Neural cell (in vitro differentiated cells): ENCODE data around the gene DNAJB6. TPM values are rescaled to one million over a fixed set of nuclear protein-coding genes. Genes with fewer than 3 reads are reported as not detected.

Experiments used
- H2AFZ ChIP-seq: fragments of 200-600, 300-800 bp; sonication (generic), shearing (Covaris generic); 2 replicates; pipeline ENCODE4 v1.6.0; 2014; ENCODE audit warnings: low read depth, mild to moderate bottlenecking, antibody characterized with exemption, low read length, moderate library complexity
- H3F3A ChIP-seq: fragments of 200-600 bp; shearing (Covaris generic); 2 replicates; pipeline ENCODE4 v1.6.1; 2016; ENCODE audit warnings: mild to moderate bottlenecking, moderate library complexity, mixed read lengths, antibody characterized with exemption, low read length; ENCODE audit not compliant: insufficient read depth, poor library complexity, severe bottlenecking
- H3K27ac ChIP-seq: fragments of 200-600, 300-800 bp; sonication (generic), shearing (Covaris generic); 2 replicates; pipeline ENCODE4 v1.5.1; 2014; ENCODE audit warnings: mild to moderate bottlenecking, low read length, moderate library complexity
- H3K27me3 ChIP-seq: fragments of 300-800, 200-600 bp; sonication (generic), shearing (Covaris generic); 2 replicates; pipeline ENCODE4 v1.6.0; 2014; ENCODE audit warnings: mild to moderate bottlenecking, low read depth, low read length, moderate library complexity; ENCODE audit not compliant: insufficient read depth
- H3K36me3 ChIP-seq: fragments of 300-800, 200-600 bp; sonication (generic), shearing (Covaris generic); 2 replicates; pipeline ENCODE4 v1.5.1; 2014; ENCODE audit warnings: mild to moderate bottlenecking, antibody characterized with exemption, low read length, moderate library complexity; ENCODE audit not compliant: insufficient read depth
- H3K4me2 ChIP-seq: fragments of 300-800, 200-600 bp; sonication (generic), shearing (Covaris generic); 2 replicates; pipeline ENCODE4 v1.6.0; 2014; ENCODE audit warnings: mild to moderate bottlenecking, low read length
- H3K4me3 ChIP-seq: fragments of 300-800, 200-600 bp; sonication (generic), shearing (Covaris generic); 2 replicates; pipeline ENCODE4 v1.5.1; 2014; ENCODE audit warnings: mild to moderate bottlenecking, low read length, moderate library complexity
- H3K79me2 ChIP-seq: fragments of 200-600 bp; shearing (Covaris generic); replicated peaks from 2 replicates; pipeline ENCODE4 v1.6.0; 2014; ENCODE audit warnings: mild to moderate bottlenecking, low read length, moderate library complexity; ENCODE audit not compliant: insufficient read depth
- H3K9ac ChIP-seq: fragments of 300-800, 200-600 bp; sonication (generic), shearing (Covaris generic); 2 replicates; pipeline ENCODE4 v1.6.1; 2016; ENCODE audit warnings: mild to moderate bottlenecking, low read length, mixed read lengths
- H3K9me2 ChIP-seq: fragments of 200-600 bp; shearing (Covaris generic); 2 replicates; pipeline ENCODE4 v1.6.1; 2016; ENCODE audit warnings: mild to moderate bottlenecking, low read length, mixed read lengths; ENCODE audit not compliant: insufficient read depth
- H3K9me3 ChIP-seq: fragments of 200-600, 300-800 bp; sonication (generic), shearing (Covaris generic); 2 replicates; pipeline ENCODE4 v1.6.1; 2016; ENCODE audit warnings: mild to moderate bottlenecking, mixed run types, low read length, moderate library complexity, mixed read lengths
- H4K20me1 ChIP-seq: fragments of 200-600 bp; shearing (Covaris generic); 2 replicates; pipeline ENCODE4 v1.6.1; 2016; ENCODE audit warnings: mild to moderate bottlenecking, mixed run types; ENCODE audit not compliant: insufficient read depth
- EP300 ChIP-seq: fragments of 450-650 bp; conservative IDR thresholded peaks from 2 replicates; pipeline ENCODE4 v1.6.1; 2014; ENCODE audit warnings: antibody characterized with exemption, mild to moderate bottlenecking, moderate library complexity; ENCODE audit not compliant: poor library complexity, severe bottlenecking
- EZH2 ChIP-seq: fragments of 200-600, 300-800 bp; shearing (Covaris generic), sonication (generic); IDR thresholded peaks from 2 replicates; pipeline ENCODE4 v1.6.1; 2014; ENCODE audit warnings: antibody characterized with exemption, low read length, borderline replicate concordance, mild to moderate bottlenecking; ENCODE audit not compliant: insufficient read depth, poor library complexity, severe bottlenecking
- MXI1 ChIP-seq: fragments of 450-650 bp; conservative IDR thresholded peaks from 2 replicates; pipeline ENCODE4 v1.6.1; 2014; ENCODE audit warnings: antibody characterized with exemption, mild to moderate bottlenecking; ENCODE audit not compliant: poor library complexity, severe bottlenecking
- POLR2AphosphoS5 ChIP-seq: IDR thresholded peaks from 2 replicates; pipeline ENCODE4 v1.6.1; 2012
- RAD21 ChIP-seq: fragments of 450-650 bp; conservative IDR thresholded peaks from 2 replicates; pipeline ENCODE4 v1.6.1; 2014; ENCODE audit warnings: antibody characterized with exemption, mild to moderate bottlenecking, moderate library complexity
- SMC3 ChIP-seq: fragments of 450-650 bp; conservative IDR thresholded peaks from 2 replicates; pipeline ENCODE4 v1.6.1; 2014; ENCODE audit warnings: antibody characterized with exemption, mild to moderate bottlenecking, moderate library complexity; ENCODE audit not compliant: poor library complexity
- TAF1 ChIP-seq: IDR thresholded peaks from 2 replicates; pipeline ENCODE4 v1.6.1; 2012; ENCODE audit warnings: low read depth
- polyA plus RNA-seq: library from polyadenylated mRNA; depleted of rRNA; stranded (reverse); fragments of >200 nt; gene quantifications from 2 replicates; pipeline ENCODE4 v1.2.3, GENCODE V29; 2014
- TF ChIP-seq, protein P1 (sequence below): fragments of 450-650 bp; IDR thresholded peaks from 2 replicates; pipeline ENCODE4 v1.5.1; 2014; ENCODE audit warnings: antibody characterized with exemption, mild to moderate bottlenecking, moderate library complexity; ENCODE audit not compliant: poor library complexity, severe bottlenecking
- TF ChIP-seq, protein P2 (sequence below): IDR thresholded peaks from 2 replicates; pipeline ENCODE4 v1.6.1; 2012; ENCODE audit warnings: borderline replicate concordance

The DNAJB6 gene
- polyA plus RNA-seq, 1 donor from 2014 or later, result 427 TPM

DNA sequence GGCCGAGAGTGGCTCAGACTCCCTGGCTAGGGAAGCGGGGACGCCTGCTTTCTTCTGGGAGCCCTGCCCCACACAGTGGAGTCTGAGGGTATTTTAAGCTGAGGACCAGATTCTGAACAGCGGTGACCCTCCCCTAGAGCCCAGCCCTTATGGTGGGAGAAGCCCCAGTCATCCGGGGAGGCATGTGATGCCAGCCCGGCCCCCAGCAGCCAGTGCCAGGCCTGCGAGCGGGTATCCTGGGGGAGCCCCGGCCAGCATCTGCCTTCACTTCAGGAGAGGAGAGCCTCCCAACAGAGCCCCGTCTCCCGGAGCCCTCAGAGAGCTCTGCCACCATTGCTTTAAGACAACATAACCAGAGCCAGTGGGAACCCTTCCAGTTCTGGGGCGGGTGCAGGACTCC is 41.5 kb upstream of the DNAJB6 start:
- TF ChIP-seq RAD21, result no peak
- no peaks in the 10 kb centered on the region for H3K79me2 ChIP-seq
- no peaks in the 10 kb centered on the region for H3K36me3 ChIP-seq
- no peaks in the 10 kb centered on the region for H3F3A ChIP-seq
- H2AFZ ChIP-seq, result no peak overlapping the region
- H3K9me2 ChIP-seq, result no peaks in the 10 kb centered on the region
- H3K4me2 ChIP-seq, result no peak overlapping the region
- H3K27me3 ChIP-seq, result no peaks in the 10 kb centered on the region
- H3K9ac ChIP-seq, result no peak overlapping the region
- H3K27ac ChIP-seq, result no peak overlapping the region
- no peaks in the 10 kb centered on the region for H3K9me3 ChIP-seq
- H3K4me3 ChIP-seq, result no peak overlapping the region
- no peaks in the 10 kb centered on the region for H4K20me1 ChIP-seq

DNA sequence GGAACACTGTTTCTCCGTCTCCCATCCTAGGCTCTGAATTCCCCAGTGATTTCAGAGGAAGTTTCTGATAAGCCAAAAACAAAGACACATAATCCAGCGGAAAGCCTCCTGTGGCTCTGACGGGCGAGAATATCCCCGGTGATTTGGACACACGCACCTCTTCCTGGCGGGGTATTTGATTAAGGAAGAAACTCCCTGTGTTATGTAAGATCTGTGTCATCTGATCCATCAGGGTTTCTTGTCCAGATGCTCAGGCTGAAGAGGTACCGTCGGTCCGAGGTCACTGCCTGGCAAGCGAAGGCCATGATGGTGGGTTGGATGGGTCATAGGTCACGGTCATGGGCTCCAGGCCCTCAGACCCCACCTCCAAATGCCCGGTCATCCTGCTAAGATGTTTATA is 39.6 kb upstream of the DNAJB6 start:
- Histone ChIP-seq H3K4me2 (no peak overlapping the region), H3K27ac (no peak overlapping the region), H3K36me3 (no peaks in the 10 kb centered on the region), H2AFZ (no peak overlapping the region), H3K79me2 (no peaks in the 10 kb centered on the region), H3K27me3 (no peaks in the 10 kb centered on the region), H3K9me3 (no peaks in the 10 kb centered on the region), H3K9me2 (no peaks in the 10 kb centered on the region), H3F3A (no peaks in the 10 kb centered on the region), H4K20me1 (no peaks in the 10 kb centered on the region), H3K9ac (no peak overlapping the region), H3K4me3 (no peak overlapping the region)
- no peak for TF ChIP-seq EZH2
- TF ChIP-seq, protein P1, sequence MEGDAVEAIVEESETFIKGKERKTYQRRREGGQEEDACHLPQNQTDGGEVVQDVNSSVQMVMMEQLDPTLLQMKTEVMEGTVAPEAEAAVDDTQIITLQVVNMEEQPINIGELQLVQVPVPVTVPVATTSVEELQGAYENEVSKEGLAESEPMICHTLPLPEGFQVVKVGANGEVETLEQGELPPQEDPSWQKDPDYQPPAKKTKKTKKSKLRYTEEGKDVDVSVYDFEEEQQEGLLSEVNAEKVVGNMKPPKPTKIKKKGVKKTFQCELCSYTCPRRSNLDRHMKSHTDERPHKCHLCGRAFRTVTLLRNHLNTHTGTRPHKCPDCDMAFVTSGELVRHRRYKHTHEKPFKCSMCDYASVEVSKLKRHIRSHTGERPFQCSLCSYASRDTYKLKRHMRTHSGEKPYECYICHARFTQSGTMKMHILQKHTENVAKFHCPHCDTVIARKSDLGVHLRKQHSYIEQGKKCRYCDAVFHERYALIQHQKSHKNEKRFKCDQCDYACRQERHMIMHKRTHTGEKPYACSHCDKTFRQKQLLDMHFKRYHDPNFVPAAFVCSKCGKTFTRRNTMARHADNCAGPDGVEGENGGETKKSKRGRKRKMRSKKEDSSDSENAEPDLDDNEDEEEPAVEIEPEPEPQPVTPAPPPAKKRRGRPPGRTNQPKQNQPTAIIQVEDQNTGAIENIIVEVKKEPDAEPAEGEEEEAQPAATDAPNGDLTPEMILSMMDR, result no peak
- TF ChIP-seq POLR2AphosphoS5, result no peak
- TF ChIP-seq EP300, result no peak
- no peak for TF ChIP-seq MXI1
- TF ChIP-seq, protein P2, sequence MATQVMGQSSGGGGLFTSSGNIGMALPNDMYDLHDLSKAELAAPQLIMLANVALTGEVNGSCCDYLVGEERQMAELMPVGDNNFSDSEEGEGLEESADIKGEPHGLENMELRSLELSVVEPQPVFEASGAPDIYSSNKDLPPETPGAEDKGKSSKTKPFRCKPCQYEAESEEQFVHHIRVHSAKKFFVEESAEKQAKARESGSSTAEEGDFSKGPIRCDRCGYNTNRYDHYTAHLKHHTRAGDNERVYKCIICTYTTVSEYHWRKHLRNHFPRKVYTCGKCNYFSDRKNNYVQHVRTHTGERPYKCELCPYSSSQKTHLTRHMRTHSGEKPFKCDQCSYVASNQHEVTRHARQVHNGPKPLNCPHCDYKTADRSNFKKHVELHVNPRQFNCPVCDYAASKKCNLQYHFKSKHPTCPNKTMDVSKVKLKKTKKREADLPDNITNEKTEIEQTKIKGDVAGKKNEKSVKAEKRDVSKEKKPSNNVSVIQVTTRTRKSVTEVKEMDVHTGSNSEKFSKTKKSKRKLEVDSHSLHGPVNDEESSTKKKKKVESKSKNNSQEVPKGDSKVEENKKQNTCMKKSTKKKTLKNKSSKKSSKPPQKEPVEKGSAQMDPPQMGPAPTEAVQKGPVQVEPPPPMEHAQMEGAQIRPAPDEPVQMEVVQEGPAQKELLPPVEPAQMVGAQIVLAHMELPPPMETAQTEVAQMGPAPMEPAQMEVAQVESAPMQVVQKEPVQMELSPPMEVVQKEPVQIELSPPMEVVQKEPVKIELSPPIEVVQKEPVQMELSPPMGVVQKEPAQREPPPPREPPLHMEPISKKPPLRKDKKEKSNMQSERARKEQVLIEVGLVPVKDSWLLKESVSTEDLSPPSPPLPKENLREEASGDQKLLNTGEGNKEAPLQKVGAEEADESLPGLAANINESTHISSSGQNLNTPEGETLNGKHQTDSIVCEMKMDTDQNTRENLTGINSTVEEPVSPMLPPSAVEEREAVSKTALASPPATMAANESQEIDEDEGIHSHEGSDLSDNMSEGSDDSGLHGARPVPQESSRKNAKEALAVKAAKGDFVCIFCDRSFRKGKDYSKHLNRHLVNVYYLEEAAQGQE, result no peak
- no peak for TF ChIP-seq SMC3
- no peak for TF ChIP-seq RAD21
- TF ChIP-seq TAF1, result no peak

DNA sequence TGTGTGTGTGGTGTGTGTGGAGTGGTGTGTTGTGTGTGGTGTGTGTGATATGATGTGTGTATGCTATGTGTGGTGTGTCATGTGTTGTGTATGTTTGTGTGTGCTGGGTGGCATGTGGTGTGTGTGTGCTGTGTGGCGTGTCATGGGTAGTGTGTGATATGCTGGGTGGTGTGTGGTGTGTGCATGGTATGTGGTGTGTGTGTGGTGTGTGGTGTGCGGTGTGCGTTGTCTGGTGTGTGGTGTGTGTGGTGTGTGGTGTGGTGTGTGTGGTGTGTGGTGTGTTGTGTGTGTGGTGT is 37.5 kb upstream of the DNAJB6 start:
- no peak overlapping the region for H3K9ac ChIP-seq
- no peaks in the 10 kb centered on the region for H3K27me3 ChIP-seq
- no peak overlapping the region for H3K4me2 ChIP-seq
- no peaks in the 10 kb centered on the region for H3K9me2 ChIP-seq
- no peaks in the 10 kb centered on the region for H3K9me3 ChIP-seq
- H2AFZ ChIP-seq, result no peak overlapping the region
- H3K27ac ChIP-seq, result no peak overlapping the region
- no peaks in the 10 kb centered on the region for H4K20me1 ChIP-seq
- no peaks in the 10 kb centered on the region for H3K79me2 ChIP-seq
- no peaks in the 10 kb centered on the region for H3F3A ChIP-seq
- H3K36me3 ChIP-seq, result no peaks in the 10 kb centered on the region
- H3K4me3 ChIP-seq, result no peak overlapping the region
- TF ChIP-seq POLR2AphosphoS5 (no peak), EZH2 (no peak), SMC3 (no peak), MXI1 (no peak), TAF1 (no peak), EP300 (no peak), RAD21 (no peak)
- TF ChIP-seq, protein P2, result no peak
- TF ChIP-seq, protein P1, result no peak
